ENCODE measurements around the gene SLC22A2.

DNA sequence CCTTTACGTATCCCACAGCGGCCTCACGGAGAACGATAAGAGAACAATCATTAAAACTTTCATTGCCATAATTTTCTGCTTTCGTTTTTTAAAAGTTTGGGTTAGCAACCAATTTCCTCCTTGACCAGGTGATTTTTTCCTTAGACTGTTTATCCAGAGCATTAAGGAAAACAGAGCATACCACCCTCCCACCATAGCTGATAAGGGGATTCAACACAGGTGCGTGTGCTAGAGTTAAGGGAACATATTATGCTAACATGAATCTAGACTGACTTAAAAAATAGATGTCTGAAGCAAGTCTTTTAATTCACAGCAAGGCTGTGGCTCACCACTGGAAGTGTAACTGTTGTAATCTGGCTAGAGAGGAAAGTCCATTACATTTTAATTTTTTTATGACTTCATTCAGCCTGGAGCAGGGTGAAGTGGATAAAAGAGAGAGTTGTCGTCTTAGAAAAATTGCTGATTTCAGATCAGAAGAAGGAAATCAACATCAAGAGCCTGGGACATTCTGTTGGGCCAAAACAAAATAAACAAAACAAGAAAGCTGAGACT, 5.5 kb upstream of the SLC22A2 start:
- TF ChIP-seq CTCF (conservative IDR thresholded peaks at IDR 0.05; ENCODE audit: low read depth in 2 of 2): no peak
- no peak for TF ChIP-seq CREB1 (CRISPR knock-in tag; IDR thresholded peaks at IDR 0.05; ENCODE audit: low read depth)

All from GM23338 (cell line).